IPS DF 19.7 (cell line): Measurements from ENCODE around the gene MSH4.
"Not testable (repeated sequence)": the region's sequence is repeated elsewhere in the genome, so short reads cannot be mapped to it uniquely, and the experiment has no call there.

Experiments
- DNase-seq: peaks from one replicate; pipeline ENCODE4 v3.0.0-alpha.2; 2013; ENCODE audit warnings: low read depth, low spot score

The MSH4 gene

GRCh38 chr1:75795703-75796193, 934 bp upstream of the MSH4 start:
- DNase-seq, result no peak

GRCh38 chr1:75797273-75797588, 549 bp downstream of the MSH4 start:
- no peak for DNase-seq

- DNase-seq, result no peak
These were observed 1.0 kb downstream of the MSH4 start for GRCh38 chr1:75797606-75798216.

GRCh38 chr1:75801480-75801879, 4.8 kb downstream of the MSH4 start:
- DNase-seq, result not testable (repeated sequence)

- DNase-seq, result no peak
These were observed 12.2 kb downstream of the MSH4 start for GRCh38 chr1:75808921-75809320.

- DNase-seq, result not testable (repeated sequence)
These were observed 13.4 kb downstream of the MSH4 start for GRCh38 chr1:75810113-75810512.

GRCh38 chr1:75811211-75811981, 14.7 kb downstream of the MSH4 start:
- DNase-seq, result no peak

- DNase-seq, result no peak
These were observed 15.4 kb downstream of the MSH4 start for GRCh38 chr1:75812065-75812464.

- DNase-seq, result not testable (repeated sequence)
These were observed 26.9 kb downstream of the MSH4 start for GRCh38 chr1:75823596-75823995.

- DNase-seq, result no peak
These were observed 39.9 kb downstream of the MSH4 start for GRCh38 chr1:75836528-75837100.

GRCh38 chr1:75838079-75838478, 41.4 kb downstream of the MSH4 start:
- no peak for DNase-seq

- no peak for DNase-seq
These were observed 44.7 kb downstream of the MSH4 start for GRCh38 chr1:75841421-75841820.

GRCh38 chr1:75845576-75845975, 48.9 kb downstream of the MSH4 start:
- no peak for DNase-seq

GRCh38 chr1:75855010-75855409, 58.3 kb downstream of the MSH4 start:
- no peak for DNase-seq

GRCh38 chr1:75855734-75856133, 59.1 kb downstream of the MSH4 start:
- DNase-seq, result no peak

- peak; percentile 7 for DNase-seq
These were observed 65.1 kb downstream of the MSH4 start for GRCh38 chr1:75861831-75862230.

- DNase-seq, result no peak
These were observed 74.3 kb downstream of the MSH4 start for GRCh38 chr1:75870951-75871350.

GRCh38 chr1:75879985-75880384, 83.3 kb downstream of the MSH4 start:
- DNase-seq, result no peak

- no peak for DNase-seq
These were observed 87.8 kb downstream of the MSH4 start for GRCh38 chr1:75884437-75884836.

- DNase-seq, result no peak
These were observed 104.7 kb downstream of the MSH4 start for GRCh38 chr1:75901371-75901770.

- peak; percentile 20 for DNase-seq
These were observed 112.1 kb downstream of the MSH4 start for GRCh38 chr1:75908717-75909152.

- DNase-seq, result no peak
These were observed 120.2 kb downstream of the MSH4 start for GRCh38 chr1:75916834-75917233.

GRCh38 chr1:75922698-75923097, 126.0 kb downstream of the MSH4 start:
- no peak for DNase-seq
